IMR-90 (cell line): Measurements from ENCODE around the gene CHAC1.

Source experiments
- FOS ChIP-seq: fragments of 150-350 bp; IDR thresholded peaks from 2 replicates; pipeline ENCODE4 v1.6.1; 2016; ENCODE audit warnings: low read depth, low read length
- MXI1 ChIP-seq: IDR thresholded peaks from 2 replicates; pipeline ENCODE4 v1.6.1; 2012; ENCODE audit warnings: low read depth, mild to moderate bottlenecking, low read length, moderate library complexity, borderline replicate concordance
- POLR2A ChIP-seq: IDR thresholded peaks from 2 replicates; pipeline ENCODE4 v1.6.1; 2012; ENCODE audit warnings: mild to moderate bottlenecking, low read depth, low read length
- RCOR1 ChIP-seq: IDR thresholded peaks from 2 replicates; pipeline ENCODE4 v1.6.1; 2012; ENCODE audit warnings: mild to moderate bottlenecking, low read length, improper control_type of control experiment; ENCODE audit not compliant: insufficient replicate concordance
- TF ChIP-seq, protein P1 (sequence below): conservative IDR thresholded peaks from 2 replicates; pipeline ENCODE4 v1.5.1; 2012; ENCODE audit warnings: mild to moderate bottlenecking, low read depth, low read length, improper control_type of control experiment
- TF ChIP-seq, protein P2 (sequence below): fragments of 150-350 bp; IDR thresholded peaks from 2 replicates; pipeline ENCODE4 v1.6.1; 2017; ENCODE audit warnings: mild to moderate bottlenecking, antibody characterized with exemption, low read length, low read depth

DNA sequence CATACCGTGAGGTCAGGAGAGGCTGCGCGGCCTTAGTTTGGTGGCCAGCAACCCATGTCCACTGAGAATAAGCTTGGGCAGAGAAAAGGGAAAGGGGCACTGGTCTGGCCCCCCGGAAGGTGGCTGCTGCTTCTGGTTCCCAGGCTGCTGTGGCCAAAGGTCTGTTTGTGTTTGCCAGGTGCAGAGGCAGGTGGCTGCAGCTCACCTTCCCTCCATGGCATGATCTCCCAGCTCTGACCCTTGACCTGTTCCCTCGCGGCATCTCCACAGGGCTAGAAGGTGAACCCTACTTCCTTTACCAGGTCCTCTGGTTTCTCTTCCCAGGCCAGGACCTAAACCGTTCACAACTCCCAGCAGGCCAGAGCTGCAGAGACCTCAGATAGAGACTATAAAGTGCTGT lies 45.2 kb upstream of the CHAC1 start:
- TF ChIP-seq, protein P1, sequence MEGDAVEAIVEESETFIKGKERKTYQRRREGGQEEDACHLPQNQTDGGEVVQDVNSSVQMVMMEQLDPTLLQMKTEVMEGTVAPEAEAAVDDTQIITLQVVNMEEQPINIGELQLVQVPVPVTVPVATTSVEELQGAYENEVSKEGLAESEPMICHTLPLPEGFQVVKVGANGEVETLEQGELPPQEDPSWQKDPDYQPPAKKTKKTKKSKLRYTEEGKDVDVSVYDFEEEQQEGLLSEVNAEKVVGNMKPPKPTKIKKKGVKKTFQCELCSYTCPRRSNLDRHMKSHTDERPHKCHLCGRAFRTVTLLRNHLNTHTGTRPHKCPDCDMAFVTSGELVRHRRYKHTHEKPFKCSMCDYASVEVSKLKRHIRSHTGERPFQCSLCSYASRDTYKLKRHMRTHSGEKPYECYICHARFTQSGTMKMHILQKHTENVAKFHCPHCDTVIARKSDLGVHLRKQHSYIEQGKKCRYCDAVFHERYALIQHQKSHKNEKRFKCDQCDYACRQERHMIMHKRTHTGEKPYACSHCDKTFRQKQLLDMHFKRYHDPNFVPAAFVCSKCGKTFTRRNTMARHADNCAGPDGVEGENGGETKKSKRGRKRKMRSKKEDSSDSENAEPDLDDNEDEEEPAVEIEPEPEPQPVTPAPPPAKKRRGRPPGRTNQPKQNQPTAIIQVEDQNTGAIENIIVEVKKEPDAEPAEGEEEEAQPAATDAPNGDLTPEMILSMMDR: no peak
- TF ChIP-seq MXI1 (no peak), POLR2A (no peak), FOS (no peak), RCOR1 (no peak)
- TF ChIP-seq, protein P2, sequence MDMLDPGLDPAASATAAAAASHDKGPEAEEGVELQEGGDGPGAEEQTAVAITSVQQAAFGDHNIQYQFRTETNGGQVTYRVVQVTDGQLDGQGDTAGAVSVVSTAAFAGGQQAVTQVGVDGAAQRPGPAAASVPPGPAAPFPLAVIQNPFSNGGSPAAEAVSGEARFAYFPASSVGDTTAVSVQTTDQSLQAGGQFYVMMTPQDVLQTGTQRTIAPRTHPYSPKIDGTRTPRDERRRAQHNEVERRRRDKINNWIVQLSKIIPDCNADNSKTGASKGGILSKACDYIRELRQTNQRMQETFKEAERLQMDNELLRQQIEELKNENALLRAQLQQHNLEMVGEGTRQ: no peak
